Hepatocyte (in vitro differentiated cells): Measurements from ENCODE around the gene RB1.

Experiments
- CTCF ChIP-seq: fragments of 200-600 bp; sonication (generic); IDR thresholded peaks from 2 replicates; pipeline ENCODE4 v1.5.1; 2016; ENCODE audit warnings: antibody characterized with exemption, mild to moderate bottlenecking; ENCODE audit not compliant: poor library complexity
- EZH2 ChIP-seq: fragments of 200-600 bp; sonication (generic); IDR thresholded peaks from 2 replicates; pipeline ENCODE4 v1.6.1; 2016; ENCODE audit warnings: antibody characterized with exemption, mild to moderate bottlenecking, borderline replicate concordance

DNA sequence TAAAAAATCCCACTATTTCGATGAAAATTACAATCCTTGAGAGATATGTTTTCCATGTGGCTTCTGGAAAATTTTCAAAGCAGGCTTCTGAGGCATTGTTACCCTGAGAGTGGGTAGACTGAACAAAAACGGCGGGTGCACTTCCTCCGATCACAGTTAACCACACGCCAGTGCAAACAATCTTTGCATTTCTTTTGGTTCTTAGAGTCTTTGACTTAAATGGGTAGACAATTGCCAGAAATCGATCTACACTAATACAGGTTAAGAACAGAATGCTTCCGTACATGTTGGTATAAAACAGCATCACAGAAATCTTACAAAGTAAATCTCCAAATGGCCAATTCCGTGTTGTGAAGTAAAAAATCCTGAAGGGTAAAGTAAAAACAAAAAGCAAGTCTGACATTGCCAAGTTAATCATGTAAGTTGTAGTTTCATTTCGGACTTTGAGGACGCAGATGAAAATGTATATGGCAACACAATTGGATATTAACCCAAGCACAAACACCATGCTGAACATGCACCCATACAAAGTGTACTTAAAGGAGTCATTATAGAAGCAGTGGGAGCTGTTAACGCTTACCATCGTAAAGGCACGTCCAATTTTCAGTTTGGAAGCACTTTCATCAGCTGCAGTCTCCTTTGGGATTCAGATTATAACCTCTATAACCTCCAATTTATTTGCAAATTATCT is 108.4 kb downstream of the RB1 start:
- TF ChIP-seq CTCF (no peak), EZH2 (no peak)
